Measurements from ENCODE around the gene CD302.
"Not testable (repeated sequence)": the region's sequence is repeated elsewhere in the genome, so short reads cannot be mapped to it uniquely, and the experiment has no call there.

Gene CD302

DNA sequence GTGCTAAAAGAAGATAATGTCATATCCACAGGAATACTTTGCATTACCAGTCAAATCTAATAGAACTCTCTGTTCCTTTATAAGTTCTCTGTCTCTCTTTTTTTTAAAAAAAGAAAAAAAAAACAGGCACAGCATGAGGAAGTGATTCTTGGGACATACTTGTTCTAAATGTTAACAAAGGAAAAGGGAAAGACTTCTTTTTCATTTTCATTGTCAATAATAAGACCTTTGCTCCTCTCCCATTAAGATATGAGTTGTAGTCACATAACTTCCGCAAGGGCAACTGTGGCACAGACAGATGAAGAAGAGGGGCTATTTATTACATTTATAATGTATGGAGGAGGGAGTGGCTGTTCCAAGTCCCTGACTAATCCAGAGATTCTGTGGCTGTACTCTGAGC lies 4.7 kb downstream of the CD302 start:
- no peak for DNase-seq (ENCODE audit: low read depth, low spot score)

GRCh38 chr2:159792599-159792998 lies 5.4 kb downstream of the CD302 start:
- no peak for DNase-seq (ENCODE audit: low read depth, low spot score)

- DNase-seq (ENCODE audit: low read depth, low spot score): no peak
Observed at GRCh38 chr2:159792036-159792435, 6.0 kb downstream of the CD302 start.

DNA sequence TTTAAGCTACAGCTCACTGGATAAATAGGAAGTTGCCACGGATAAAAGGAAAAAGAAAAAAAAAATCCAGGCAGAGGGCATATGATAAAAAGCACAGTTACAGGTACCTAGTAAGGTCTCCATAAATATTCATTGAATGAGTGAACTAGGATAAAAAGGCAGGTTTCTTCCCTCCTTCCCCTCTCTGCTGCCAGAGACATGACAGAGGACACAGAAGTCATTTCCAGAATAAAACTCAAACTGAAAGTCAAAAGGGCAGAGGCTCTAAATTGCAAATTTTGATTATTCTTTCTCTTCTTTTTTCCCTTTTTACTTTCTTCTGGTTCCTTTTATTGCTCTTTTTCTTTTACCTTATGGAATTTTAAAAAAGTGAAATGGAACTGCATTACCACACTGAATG lies 7.7 kb downstream of the CD302 start:
- no peak for DNase-seq (ENCODE audit: low read depth, low spot score)

GRCh38 chr2:159788253-159788652 lies 9.8 kb downstream of the CD302 start:
- no peak for DNase-seq (ENCODE audit: low read depth, low spot score)

GRCh38 chr2:159787647-159788046 lies 10.4 kb downstream of the CD302 start:
- not testable (repeated sequence) for DNase-seq (ENCODE audit: low read depth, low spot score)

DNA sequence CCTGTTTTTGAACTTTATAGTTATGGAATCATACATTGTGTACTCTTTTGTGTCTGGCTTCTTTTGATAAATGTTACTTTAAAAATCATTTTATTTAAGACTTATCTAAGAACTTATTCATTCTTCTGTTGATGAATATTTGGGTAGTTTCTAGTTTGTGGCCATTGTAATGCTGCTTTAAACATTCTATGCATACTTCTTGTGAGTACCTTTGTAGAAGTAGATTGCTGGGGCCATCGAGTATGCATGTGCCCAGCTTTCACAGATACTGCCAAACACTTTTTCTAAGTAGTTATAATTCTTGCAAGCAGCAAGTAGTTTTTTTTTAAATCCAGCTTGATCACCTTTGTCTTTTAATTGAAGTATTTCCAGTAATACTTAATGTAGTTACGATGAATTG lies 11.1 kb downstream of the CD302 start:
- DNase-seq (ENCODE audit: low read depth, low spot score): no peak

DNA sequence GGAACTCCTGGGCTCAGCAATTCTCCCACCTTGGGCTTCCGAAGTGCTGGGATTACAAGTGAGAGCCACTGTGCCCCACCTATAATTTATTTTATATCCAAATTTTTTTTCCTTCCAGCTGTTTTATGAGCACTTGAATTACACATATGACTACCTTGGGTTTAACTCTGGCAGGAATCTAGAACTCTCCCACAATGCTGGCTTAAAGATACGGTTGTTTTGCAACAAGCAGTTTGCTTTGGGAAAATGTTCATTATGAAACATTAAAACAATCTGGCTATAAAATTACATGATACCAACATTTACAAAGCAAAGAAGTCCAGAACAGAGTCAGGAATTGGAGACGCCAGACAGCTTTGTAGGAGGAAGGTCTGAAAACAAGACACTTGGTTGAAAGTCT lies 12.8 kb downstream of the CD302 start:
- no peak for DNase-seq (ENCODE audit: low read depth, low spot score)

DNA sequence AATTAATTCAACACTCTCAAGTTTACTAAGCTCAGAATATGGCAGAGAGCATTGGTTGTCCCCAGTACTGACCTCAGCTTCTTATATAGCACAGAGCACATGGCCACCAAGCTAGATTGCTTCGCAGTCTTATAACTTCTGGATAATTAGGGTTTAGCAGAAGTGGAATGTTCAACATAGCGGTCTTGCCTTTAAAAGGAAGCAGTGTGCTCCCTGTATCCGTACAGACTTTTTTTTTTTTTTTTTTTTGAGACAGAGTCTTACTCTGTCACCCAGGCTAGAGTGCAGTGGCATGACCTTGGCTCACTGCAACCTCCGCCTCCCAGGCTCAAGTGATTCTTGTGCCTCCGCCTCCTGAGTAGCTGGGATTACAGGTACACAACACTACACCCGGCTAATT lies 13.3 kb downstream of the CD302 start:
- DNase-seq (ENCODE audit: low read depth, low spot score): not testable (repeated sequence)

- no peak for DNase-seq (ENCODE audit: low read depth, low spot score)
Observed at GRCh38 chr2:159783556-159783955, 14.5 kb downstream of the CD302 start.

DNA sequence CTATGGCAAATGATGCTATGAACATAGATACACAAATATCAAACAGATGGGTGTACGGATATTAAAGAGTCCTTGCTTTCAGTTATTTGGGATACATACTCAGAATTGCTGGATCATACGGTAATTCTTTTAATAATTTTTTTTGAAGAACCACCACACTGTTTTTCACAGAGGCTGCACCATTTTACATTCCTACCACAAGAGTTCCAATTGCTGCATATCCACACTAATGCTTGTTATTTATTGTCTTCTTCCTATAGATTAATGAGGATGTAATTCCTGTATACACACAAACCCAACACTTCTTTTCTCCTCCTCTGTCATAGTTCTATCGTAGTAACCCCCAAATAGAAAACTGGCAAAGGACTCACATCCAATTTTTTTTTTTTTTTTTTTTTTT lies 21.7 kb downstream of the CD302 start:
- no peak for DNase-seq (ENCODE audit: low read depth, low spot score)

DNA sequence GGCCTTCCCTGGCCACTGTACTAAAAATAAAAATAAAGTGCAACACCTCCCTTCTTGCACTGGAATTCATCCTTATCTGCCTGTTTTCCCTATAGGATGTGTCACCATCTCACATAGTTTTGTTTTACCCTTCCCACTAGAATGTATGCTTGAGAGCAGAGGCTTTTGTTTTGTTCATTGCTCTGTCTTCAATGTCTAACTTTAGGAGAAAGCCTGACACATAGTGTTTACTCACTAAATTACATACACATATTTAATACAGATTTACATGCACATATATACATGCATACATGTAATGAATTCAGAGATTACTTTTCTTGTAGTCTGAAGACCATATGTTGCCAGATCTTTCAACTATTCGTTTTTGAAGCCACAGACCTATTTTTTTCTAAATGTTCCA lies 23.0 kb downstream of the CD302 start:
- DNase-seq (ENCODE audit: low read depth, low spot score): no peak

DNA sequence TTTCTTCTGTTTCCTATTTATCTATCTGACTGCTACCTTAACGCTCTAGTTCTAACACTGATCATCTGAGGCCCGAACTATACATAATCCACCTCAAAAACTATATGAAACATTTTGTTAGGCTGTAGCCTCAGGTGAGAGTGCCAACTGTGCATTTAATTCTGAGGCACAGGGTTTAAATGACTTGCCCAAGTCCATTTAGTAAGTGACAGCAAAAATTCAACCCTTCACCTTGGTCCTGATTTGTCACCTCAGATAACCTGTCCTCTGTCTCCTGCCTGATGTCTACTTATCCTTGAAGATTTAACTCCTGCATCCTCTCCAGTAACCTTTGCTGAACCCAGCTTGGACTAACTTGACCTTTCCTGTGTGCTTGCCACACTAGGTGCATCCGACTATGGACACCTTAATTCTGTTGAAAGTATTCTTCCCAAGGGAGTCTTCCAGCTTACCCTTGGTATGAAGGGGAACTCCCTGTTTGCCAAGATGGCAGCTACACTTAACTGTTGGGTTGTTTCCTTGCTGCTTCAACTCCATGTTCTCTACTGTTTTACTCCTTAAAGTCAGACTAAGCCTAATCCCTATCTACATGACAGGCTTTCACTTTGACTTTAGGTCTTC lies 23.5 kb downstream of the CD302 start:
- no peak for DNase-seq (ENCODE audit: low read depth, low spot score)

GRCh38 chr2:159773886-159774285 lies 24.1 kb downstream of the CD302 start:
- DNase-seq (ENCODE audit: low read depth, low spot score): no peak

- DNase-seq (ENCODE audit: low read depth, low spot score): no peak
Observed at GRCh38 chr2:159773426-159773825, 24.6 kb downstream of the CD302 start.

- no peak for DNase-seq (ENCODE audit: low read depth, low spot score)
Observed at GRCh38 chr2:159769147-159769546, 28.9 kb downstream of the CD302 start.

GRCh38 chr2:159762075-159762474 lies 35.9 kb downstream of the CD302 start:
- DNase-seq (ENCODE audit: low read depth, low spot score): no peak

GRCh38 chr2:159760326-159760725 lies 37.7 kb downstream of the CD302 start:
- DNase-seq (ENCODE audit: low read depth, low spot score): no peak

DNA sequence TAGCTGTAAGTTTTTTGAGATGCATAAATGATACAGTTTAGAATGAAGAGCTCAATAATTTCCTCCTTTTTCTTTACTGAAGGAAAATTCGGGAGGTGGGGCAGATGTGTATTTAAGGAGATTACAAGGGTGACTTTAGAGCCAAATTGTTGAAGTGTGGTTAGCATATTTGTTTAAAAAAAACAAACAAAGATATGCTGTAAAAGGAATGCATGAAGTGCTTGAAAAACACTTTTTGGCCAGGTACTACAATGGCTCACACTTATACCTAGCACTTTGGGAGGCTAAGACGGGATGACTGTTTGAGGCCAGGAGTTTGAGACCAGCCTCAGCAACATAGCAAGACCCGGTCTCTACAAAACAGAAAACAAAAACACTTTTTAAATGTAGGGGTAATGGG lies 38.4 kb downstream of the CD302 start:
- DNase-seq (ENCODE audit: low read depth, low spot score): no peak

DNA sequence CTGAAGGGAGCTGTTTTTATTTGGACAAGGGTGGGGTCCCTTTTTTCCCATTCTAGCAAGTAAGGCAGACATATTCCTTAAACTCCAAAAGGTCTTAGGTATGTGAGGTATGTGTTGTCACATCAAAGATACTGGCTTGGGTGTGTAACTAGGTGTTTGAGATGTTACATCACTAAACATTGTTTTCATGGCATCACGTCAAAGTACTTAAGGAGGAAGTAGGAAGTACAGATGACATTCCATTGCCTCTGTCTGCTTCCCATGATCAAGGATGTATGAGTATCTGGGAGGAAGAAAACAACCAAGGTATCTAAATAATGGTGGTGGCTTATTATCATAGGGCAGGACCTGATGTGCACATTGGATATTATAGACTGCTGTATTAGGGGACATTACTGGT lies 39.3 kb downstream of the CD302 start:
- no peak for DNase-seq (ENCODE audit: low read depth, low spot score)

- no peak for DNase-seq (ENCODE audit: low read depth, low spot score)
Observed at GRCh38 chr2:159758239-159758638, 39.8 kb downstream of the CD302 start.

- no peak for DNase-seq (ENCODE audit: low read depth, low spot score)
Observed at GRCh38 chr2:159755788-159756187, 42.2 kb downstream of the CD302 start.

DNA sequence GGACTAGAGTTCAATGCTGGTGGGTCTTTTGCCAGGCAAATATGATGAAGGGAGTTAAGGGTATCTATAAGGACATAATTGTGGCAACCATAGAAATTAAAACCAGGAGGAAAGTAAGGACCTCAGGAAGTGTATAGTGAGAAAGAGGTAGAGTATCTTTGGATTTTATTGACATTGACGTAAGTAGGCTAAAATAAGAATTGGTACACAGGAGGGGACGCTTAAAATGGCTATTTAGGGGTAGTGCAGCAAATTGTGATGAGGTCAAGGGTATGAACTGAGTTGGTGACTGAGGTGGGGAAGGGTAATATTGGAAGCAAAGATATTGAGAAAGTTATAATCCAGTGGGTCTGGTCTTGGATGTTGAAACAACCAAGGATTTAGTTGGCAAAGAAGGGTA lies 43.0 kb downstream of the CD302 start:
- no peak for DNase-seq (ENCODE audit: low read depth, low spot score)

DNA sequence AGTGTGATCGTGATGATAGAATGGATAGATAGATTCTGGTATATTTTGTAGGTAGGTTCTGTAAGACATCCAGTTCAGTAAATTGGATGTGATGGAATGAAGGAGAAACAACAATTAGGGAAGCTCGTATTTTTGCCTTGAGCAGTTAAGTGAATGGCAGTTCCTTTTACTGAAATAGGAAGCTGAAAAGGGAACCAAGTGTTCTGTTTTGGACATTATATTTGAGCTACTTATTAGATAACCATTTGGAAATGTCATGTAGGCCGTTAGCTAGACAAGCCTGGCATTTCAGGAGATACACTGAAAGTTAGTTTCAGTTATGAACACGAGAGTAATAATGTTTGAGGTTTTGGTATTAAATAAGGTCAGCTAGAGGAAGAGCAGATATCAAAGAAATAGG lies 44.2 kb downstream of the CD302 start:
- no peak for DNase-seq (ENCODE audit: low read depth, low spot score)
